CD4-positive, alpha-beta T cell treated with Interleukin-12 subunit alpha and Interleukin-12 subunit beta, for 1 hour (primary cell): ENCODE measurements around the gene DAAM1.

ENCODE experiments used
- DNase-seq: peaks from one replicate; pipeline ENCODE4 v3.0.0-alpha.2; 2020

The DAAM1 gene

GRCh38 chr14:59344691-59345455 lies 156.4 kb downstream of the DAAM1 start:
- DNase-seq, result no peak

GRCh38 chr14:59346329-59346728 lies 157.9 kb downstream of the DAAM1 start:
- DNase-seq, result no peak

GRCh38 chr14:59346796-59347510 lies 158.5 kb downstream of the DAAM1 start:
- DNase-seq, result no peak

DNA sequence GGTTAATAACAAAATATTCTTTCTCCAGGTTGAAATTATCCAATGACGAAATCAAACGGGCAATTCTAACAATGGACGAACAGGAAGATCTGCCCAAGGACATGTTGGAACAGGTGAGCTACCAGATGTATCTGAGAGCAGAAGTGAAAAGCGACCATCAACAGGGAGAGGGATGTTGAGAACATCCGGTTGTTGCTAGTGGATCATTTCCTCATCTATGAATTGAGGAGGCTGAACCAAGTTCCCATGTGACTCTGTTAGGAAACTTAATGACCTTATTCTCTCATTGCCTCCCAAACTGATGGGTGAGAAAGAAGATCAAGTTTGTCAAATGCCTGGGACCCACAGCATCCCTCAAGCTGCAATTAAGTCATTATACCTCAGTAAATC lies 159.0 kb downstream of the DAAM1 start:
- no peak for DNase-seq

GRCh38 chr14:59347915-59348314 lies 159.4 kb downstream of the DAAM1 start:
- DNase-seq, result no peak

- no peak for DNase-seq
These were observed 160.8 kb downstream of the DAAM1 start for GRCh38 chr14:59349258-59349701.

- DNase-seq, result no peak
These were observed 164.5 kb downstream of the DAAM1 start for GRCh38 chr14:59352961-59353360.

DNA sequence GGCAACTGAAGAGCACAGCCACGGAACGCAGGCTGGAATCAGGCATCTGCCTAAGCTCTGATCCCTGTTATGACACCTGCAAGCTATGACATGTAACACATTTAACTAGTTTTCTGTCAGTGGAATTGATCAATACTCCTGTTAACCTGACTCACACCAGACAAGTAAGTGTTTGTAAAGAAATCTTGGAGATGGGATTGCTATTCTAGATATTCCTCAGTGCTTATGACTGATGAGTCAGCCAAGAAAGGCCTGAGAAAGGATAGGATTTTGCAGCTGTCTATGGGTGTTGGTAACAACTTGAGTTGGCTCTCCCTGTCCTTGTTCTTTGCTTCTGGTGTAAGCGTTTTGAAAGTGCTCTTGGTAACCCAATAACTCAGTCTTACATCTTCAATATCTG lies 166.2 kb downstream of the DAAM1 start:
- no peak for DNase-seq

- DNase-seq, result no peak
These were observed 166.6 kb downstream of the DAAM1 start for GRCh38 chr14:59355091-59355490.

- DNase-seq, result no peak
These were observed 167.8 kb downstream of the DAAM1 start for GRCh38 chr14:59356312-59356711.

- no peak for DNase-seq
These were observed 168.3 kb downstream of the DAAM1 start for GRCh38 chr14:59356767-59357166.

- DNase-seq, result no peak
These were observed 169.6 kb downstream of the DAAM1 start for GRCh38 chr14:59358102-59358501.

DNA sequence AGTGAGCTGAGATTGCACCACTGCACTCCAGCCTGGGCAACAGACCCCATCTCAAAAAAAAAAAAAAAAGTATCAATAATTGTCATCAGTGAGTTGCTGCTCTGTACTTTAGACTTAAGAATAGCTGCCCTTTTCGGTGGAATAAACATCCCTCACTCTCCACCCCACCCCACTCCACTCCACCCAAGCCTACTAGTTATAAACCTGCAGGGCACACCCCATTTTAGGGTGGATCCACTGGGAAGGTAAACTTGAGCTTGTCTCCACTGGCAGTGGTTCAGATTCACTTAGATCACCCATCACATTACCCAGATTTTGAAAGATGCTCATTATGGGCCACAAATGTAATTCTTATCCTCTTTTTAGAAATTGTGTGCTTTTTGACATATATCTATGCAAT lies 170.3 kb downstream of the DAAM1 start:
- DNase-seq, result no peak

DNA sequence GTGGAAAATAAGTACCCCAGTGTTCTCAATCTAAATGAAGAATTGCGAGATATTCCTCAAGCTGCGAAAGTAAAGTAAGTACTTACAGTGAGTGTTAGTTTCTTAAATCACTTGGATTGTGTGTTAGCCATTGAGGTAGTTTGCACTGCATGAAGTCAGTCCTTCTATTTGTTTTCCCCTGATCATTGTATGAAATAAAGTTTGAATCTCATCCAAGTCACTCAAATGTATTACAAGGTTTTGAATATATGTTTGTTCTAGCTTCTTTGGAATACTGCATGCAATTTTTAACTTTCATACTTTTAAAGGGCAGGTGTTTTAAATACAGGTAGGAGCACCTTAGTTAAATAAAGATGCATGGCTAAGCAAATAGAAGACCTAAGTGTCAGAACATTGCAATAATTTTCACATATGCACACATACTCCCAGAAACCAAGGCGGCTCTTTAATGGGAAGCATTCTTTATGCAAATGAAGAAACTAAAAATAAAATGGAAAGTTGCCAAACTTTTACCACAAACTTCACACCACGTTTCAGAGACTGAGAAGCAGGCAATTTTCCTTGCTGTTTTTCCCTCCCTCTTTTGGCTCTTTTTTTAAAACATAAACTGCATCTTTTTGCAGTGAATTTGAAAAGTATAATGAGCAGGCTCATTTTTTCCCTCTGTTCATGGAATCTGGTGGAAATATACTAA lies 171.1 kb downstream of the DAAM1 start:
- no peak for DNase-seq

- DNase-seq, result no peak
These were observed 171.8 kb downstream of the DAAM1 start for GRCh38 chr14:59360233-59360632.

DNA sequence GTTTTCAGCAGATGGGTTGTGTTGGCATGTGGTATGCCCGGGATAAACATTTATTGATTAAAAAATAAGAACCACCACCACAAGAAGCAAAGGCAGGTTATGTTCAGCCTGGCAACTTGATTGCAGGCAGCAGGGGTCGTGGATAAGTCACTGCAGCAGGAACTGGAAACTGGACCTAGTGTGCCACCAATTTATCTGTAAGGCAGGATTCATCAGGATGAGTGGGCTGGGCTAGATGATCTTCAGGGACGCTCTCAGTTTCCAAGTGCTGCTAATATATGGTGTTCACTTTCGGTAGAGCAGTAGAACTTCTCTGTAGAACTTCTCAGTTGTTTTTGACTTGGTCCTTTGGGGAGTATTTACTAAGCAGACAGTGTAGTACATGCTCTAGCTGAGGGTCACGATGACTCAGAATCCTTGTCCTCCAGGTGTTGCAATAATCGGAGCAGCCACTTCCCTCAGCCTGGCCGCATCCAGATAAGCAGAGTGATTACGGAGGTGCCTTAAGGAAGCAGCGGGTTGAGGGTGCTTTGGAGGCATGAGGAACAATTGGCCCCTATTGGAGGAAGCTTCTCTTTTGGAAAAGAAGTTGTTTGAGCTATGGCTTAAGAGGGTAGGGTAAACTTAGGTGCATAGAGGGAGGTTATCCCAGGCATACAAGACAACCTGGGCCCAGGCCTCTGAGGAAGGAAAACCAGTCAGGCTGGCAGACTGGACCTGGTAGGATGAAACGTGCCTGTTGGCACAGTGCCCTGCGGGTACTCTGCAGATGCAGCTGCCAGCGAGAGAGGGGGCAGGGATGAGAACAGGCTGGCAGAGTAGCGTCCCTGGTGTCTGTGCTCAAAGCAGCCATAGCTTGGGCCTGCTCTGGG lies 172.7 kb downstream of the DAAM1 start:
- no peak for DNase-seq

DNA sequence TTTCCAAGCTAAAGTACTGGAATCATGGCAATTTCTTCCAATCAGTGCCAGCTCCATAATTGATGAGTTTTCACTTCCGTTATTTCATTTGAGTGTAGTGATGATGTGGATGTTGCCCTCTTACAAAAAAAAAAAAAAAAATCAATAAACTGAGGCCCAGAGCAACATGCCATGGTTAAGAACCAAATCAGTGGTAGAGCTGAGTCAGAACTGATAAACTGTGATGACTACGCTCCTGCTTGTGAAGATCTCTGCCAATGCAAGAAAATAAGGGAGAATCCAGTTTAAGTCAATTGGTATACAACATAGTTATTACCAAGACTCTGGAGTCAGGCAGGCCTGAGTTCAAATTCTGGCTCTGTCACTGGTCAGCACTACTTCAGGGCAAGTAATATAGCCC lies 174.0 kb downstream of the DAAM1 start:
- DNase-seq, result no peak

DNA sequence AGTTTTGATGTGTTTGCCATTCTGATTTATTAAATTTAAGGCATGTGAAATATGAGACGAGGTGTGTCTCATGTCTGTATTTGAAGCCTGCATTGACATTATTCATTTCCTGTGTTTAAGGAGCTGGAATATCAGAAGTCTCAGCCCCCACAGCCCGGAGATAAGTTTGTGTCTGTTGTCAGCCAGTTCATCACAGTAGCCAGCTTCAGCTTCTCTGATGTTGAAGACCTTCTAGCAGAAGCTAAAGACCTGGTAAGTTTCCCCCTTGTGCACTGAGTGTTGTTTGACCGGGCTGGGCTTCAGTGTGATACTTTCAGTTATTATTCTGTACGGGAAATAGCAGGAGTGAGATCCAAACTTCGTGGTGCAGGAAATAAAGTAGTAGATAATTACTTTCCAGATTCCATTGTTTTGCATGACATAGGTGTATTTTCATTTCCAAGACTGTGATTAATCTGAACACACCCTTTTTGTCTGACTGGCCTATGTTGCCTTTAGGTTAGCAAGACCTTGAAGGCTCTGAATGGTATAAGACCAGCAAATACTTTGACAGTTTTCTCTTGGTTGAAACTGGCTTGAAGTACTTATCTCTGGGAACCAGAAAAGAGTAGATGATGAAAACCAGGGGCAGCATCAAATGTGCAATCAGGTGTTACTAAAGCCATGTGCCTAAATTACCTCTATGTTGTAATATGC lies 175.2 kb downstream of the DAAM1 start:
- DNase-seq, result no peak

GRCh38 chr14:59370158-59370742 lies 181.8 kb downstream of the DAAM1 start:
- DNase-seq, result no peak

GRCh38 chr14:59371771-59372170 lies 183.3 kb downstream of the DAAM1 start:
- no peak for DNase-seq

DNA sequence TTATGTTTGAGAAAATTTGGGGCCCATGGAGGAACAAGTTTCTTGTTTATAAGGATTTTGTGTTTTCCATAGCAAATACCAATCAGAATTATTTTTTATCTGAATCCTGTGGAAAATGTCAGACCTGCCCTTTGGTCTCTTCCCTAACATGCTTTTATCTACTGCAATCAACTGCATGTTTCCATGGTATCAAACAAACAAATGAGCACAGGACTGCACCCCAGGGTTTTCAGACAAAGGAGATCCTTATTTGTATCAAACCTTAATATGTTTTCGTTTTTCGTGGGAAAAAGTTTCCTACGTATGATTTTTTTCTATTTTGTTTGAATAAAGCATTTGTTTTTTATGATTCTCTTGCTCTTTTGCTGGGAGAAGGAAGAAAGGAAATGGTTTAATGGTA lies 185.6 kb downstream of the DAAM1 start:
- no peak for DNase-seq

DNA sequence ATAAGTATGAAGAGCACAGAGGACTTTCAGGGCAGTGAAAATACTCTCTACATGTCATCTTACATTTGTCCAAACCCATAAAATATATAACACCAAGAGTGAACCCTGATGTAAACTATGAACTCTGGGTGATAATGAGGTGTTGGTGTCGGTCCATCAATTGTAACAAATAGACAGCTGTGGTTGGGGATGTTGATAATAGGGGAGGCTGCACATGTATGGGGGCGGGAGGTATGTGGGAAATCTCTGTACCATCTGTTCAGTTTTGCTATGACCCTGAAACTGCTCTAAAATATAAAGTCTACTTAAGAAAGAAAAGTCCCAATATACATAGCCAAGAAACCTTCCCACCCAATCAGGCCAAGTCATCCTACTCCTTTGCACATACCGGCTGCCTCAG lies 188.2 kb downstream of the DAAM1 start:
- no peak for DNase-seq
